Subcutaneous abdominal adipose tissue (tissue), 5 donors: ENCODE measurements around the gene AQP6.

ENCODE experiments used
- H3K27ac ChIP-seq: one replicate; pipeline ENCODE4 v1.7.0; 2013; ENCODE audit warnings: low read depth, mild to moderate bottlenecking, inconsistent platforms, low read length, moderate library complexity
- H3K27me3 ChIP-seq, 5 donors: one replicate each; pipeline ENCODE4 v1.7.0; 2013; ENCODE audit warnings: low read length in 5 of 5, inconsistent platforms in 1 of 5; ENCODE audit not compliant: control insufficient read depth in 5 of 5, insufficient read depth in 4 of 5
- H3K36me3 ChIP-seq, 5 donors: one replicate each; pipeline ENCODE4 v1.7.0; 2013; ENCODE audit warnings: low read length in 5 of 5; ENCODE audit not compliant: control insufficient read depth in 5 of 5, insufficient read depth in 5 of 5
- H3K4me1 ChIP-seq, 5 donors: one replicate each; pipeline ENCODE4 v1.7.0; 2013; ENCODE audit warnings: low read length in 5 of 5, mild to moderate bottlenecking in 3 of 5, moderate library complexity in 1 of 5; ENCODE audit not compliant: control insufficient read depth in 5 of 5, insufficient read depth in 5 of 5
- H3K4me3 ChIP-seq, 5 donors: one replicate each; pipeline ENCODE4 v1.7.0; 2013; ENCODE audit warnings: low read length in 5 of 5, low read depth in 1 of 5
- H3K9ac ChIP-seq, 5 donors: one replicate each; pipeline ENCODE4 v1.7.0; 2013; ENCODE audit warnings: low read length in 5 of 5, mild to moderate bottlenecking in 4 of 5, moderate library complexity in 3 of 5
- H3K9me3 ChIP-seq, 5 donors: one replicate each; pipeline ENCODE4 v1.7.0; 2013; ENCODE audit warnings: low read length in 5 of 5; ENCODE audit not compliant: control insufficient read depth in 5 of 5
- donor health status: healthy.
- donor health status: healthy.
- donor health status: healthy.
- donor health status: healthy.
- donor health status: healthy.

AQP6 gene

GRCh38 chr12:49963976-49964815, 8.6 kb upstream of the AQP6 start:
- Histone ChIP-seq H3K36me3 (no peaks in the 10 kb centered on the region), H3K4me3 (no peak overlapping the region), H3K4me1 (peaks cover 0 to 30% (median 14%) of the 10 kb centered on the region in 5 donors), H3K9me3 (no peaks in the 10 kb centered on the region), H3K27ac (no peak overlapping the region), H3K9ac (no peak overlapping the region), H3K27me3 (peaks cover 21 to 45% (median 27%) of the 10 kb centered on the region in 5 donors)

GRCh38 chr12:49964849-49965624, 7.7 kb upstream of the AQP6 start:
- peaks cover 0 to 22% (median 14%) of the 10 kb centered on the region in 5 donors for H3K4me1 ChIP-seq
- H3K4me3 ChIP-seq = no peak overlapping the region
- no peaks in the 10 kb centered on the region for H3K36me3 ChIP-seq
- no peak overlapping the region for H3K9ac ChIP-seq
- no peak overlapping the region for H3K27ac ChIP-seq
- H3K27me3 ChIP-seq = peaks cover 15 to 46% (median 19%) of the 10 kb centered on the region in 5 donors
- H3K9me3 ChIP-seq = no peaks in the 10 kb centered on the region

GRCh38 chr12:49965836-49966235, 6.9 kb upstream of the AQP6 start:
- H3K4me1 ChIP-seq = peaks cover 0 to 17% (median 14%) of the 10 kb centered on the region in 5 donors
- H3K27ac ChIP-seq = no peak overlapping the region
- H3K9me3 ChIP-seq = no peaks in the 10 kb centered on the region
- H3K9ac ChIP-seq = no peak overlapping the region
- H3K4me3 ChIP-seq = no peak overlapping the region
- H3K36me3 ChIP-seq = no peaks in the 10 kb centered on the region
- peaks cover 10 to 40% (median 11%) of the 10 kb centered on the region in 5 donors for H3K27me3 ChIP-seq

GRCh38 chr12:49966511-49967041, 6.2 kb upstream of the AQP6 start:
- Histone ChIP-seq H3K4me1 (peaks cover 0 to 14% (median 10%) of the 10 kb centered on the region in 5 donors), H3K9ac (no peak overlapping the region), H3K36me3 (no peaks in the 10 kb centered on the region), H3K27me3 (peaks cover 4 to 36% (median 7%) of the 10 kb centered on the region in 5 donors), H3K27ac (no peak overlapping the region), H3K4me3 (no peak overlapping the region), H3K9me3 (no peaks in the 10 kb centered on the region)

GRCh38 chr12:49967042-49967776, 5.5 kb upstream of the AQP6 start:
- Histone ChIP-seq H3K27me3 (peaks cover 4 to 31% (median 7%) of the 10 kb centered on the region in 5 donors), H3K36me3 (no peaks in the 10 kb centered on the region), H3K9me3 (no peaks in the 10 kb centered on the region), H3K4me1 (peaks cover 0 to 20% (median 10%) of the 10 kb centered on the region in 5 donors), H3K4me3 (peak overlapping the region; percentile 35 to 66 (median 46)), H3K9ac (no peak overlapping the region), H3K27ac (no peak overlapping the region)

- Histone ChIP-seq H3K27me3 (peaks cover 4 to 31% (median 7%) of the 10 kb centered on the region in 5 donors), H3K36me3 (no peaks in the 10 kb centered on the region), H3K27ac (no peak overlapping the region), H3K9me3 (no peaks in the 10 kb centered on the region), H3K4me3 (peak overlapping the region in 4 of 5 donors; percentile 35 to 66 (median 42)), H3K4me1 (peaks cover 0 to 24% (median 10%) of the 10 kb centered on the region in 5 donors), H3K9ac (no peak overlapping the region)
These were observed 4.9 kb upstream of the AQP6 start for GRCh38 chr12:49967777-49968250.

- peaks cover 2 to 25% (median 7%) of the 10 kb centered on the region in 5 donors for H3K27me3 ChIP-seq
- H3K9ac ChIP-seq = no peak overlapping the region
- no peaks in the 10 kb centered on the region for H3K9me3 ChIP-seq
- H3K27ac ChIP-seq = no peak overlapping the region
- no peak overlapping the region for H3K4me3 ChIP-seq
- H3K4me1 ChIP-seq = peaks cover 0 to 24% (median 10%) of the 10 kb centered on the region in 5 donors
- H3K36me3 ChIP-seq = no peaks in the 10 kb centered on the region
These were observed 4.3 kb upstream of the AQP6 start for GRCh38 chr12:49968471-49968870.

- Histone ChIP-seq H3K27me3 (peaks cover 2 to 25% (median 7%) of the 10 kb centered on the region in 5 donors), H3K9ac (no peak overlapping the region), H3K9me3 (no peaks in the 10 kb centered on the region), H3K36me3 (no peaks in the 10 kb centered on the region), H3K4me3 (no peak overlapping the region), H3K27ac (no peak overlapping the region), H3K4me1 (peaks cover 0 to 25% (median 11%) of the 10 kb centered on the region in 5 donors)
These were observed 3.7 kb upstream of the AQP6 start for GRCh38 chr12:49969027-49969426.

GRCh38 chr12:49969651-49970429, 2.9 kb upstream of the AQP6 start:
- H3K27me3 ChIP-seq = peaks cover 0 to 25% (median 6%) of the 10 kb centered on the region in 5 donors
- peaks cover 0 to 34% (median 18%) of the 10 kb centered on the region in 5 donors for H3K4me1 ChIP-seq

More at GRCh38 chr12:49969651-49970429, 2.9 kb upstream of the AQP6 start:
- Histone ChIP-seq H3K9ac (no peak overlapping the region), H3K27ac (no peak overlapping the region), H3K9me3 (no peaks in the 10 kb centered on the region), H3K36me3 (no peaks in the 10 kb centered on the region), H3K4me3 (no peak overlapping the region)
